Measurements from ENCODE around the gene RNF7. TPM values are rescaled to one million over a fixed set of nuclear protein-coding genes. Genes with fewer than 3 reads are reported as not detected.
"Not testable (repeated sequence)": the region's sequence is repeated elsewhere in the genome, so short reads cannot be mapped to it uniquely, and the experiment has no call there.

Gene RNF7
- total and polyA plus RNA-seq, 9 of the 15 experiments (the other 6 are each of a cell fraction or from before 2014, with no cell fraction given), result 38.8 to 133 (median 80.5) TPM

DNA sequence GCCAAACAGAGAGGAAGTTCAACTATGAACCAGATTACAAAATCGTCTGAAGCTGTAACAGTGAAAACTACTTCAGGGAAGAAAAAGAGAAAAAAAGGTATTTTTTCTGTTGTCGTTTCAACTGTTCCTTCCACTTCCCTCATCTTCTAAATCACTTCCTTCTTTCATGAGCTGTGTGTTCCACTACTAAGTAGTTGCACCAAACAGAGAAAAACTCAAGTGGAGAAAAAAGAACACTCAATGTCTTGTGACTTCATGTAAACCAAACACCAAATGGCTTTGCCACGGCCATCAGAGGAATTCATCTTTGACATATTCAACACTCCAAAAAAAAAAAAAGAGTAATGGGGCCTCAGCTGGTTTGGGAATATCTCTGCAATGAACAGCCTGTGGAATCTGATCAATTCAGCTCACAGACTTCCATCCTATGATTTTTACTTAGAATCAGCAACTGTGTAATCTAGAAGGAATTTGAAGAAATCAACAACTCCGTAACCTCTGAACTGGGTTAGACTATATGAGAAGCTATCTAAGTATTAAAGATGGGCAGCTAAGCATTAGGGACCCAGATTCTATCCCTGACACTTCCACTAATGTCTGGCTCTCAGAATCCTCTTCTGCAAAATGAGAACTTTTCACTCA, 47.5 kb upstream of the RNF7 start:
- Histone ChIP-seq H2AFZ (ENCODE audit: low read depth, low read length) (peak overlapping the region; percentile 49), H4K20me1 (replicated peaks; ENCODE audit: control insufficient read depth, insufficient read depth, low read length) (no peaks in the 10 kb centered on the region; the same call in 1 of the 2 replicates), H3K9me3 (replicated peaks; ENCODE audit: control insufficient read depth, insufficient read depth, low read depth, low read length) (peaks cover 2% of the 10 kb centered on the region; the same call in 1 of the 2 replicates), H3K4me1 (replicated peaks in 1 of 2; ENCODE audit: control insufficient read depth in 2 of 2, insufficient read depth in 2 of 2, low read length in 2 of 2) (no peaks in the 10 kb centered on the region), H3K27me3 (ENCODE audit: control insufficient read depth in 2 of 2, insufficient read depth in 2 of 2, low read length in 2 of 2) (no peaks in the 10 kb centered on the region), H3K9me1 (ENCODE audit: control insufficient read depth, insufficient read depth, low read length) (no peaks in the 10 kb centered on the region), H3K9ac (ENCODE audit: insufficient read depth in 1 of 2, low read depth in 2 of 2, low read length in 2 of 2) (no peak overlapping the region), H3K4me2 (ENCODE audit: insufficient read depth, low read length) (no peak overlapping the region), H3K27ac (ENCODE audit: extremely low read depth, low read depth, low read length) (no peak overlapping the region), H3K36me3 (ENCODE audit: control insufficient read depth, insufficient read depth, low read length) (no peaks in the 10 kb centered on the region), H3K4me3 (no peak overlapping the region), H3K79me2 (ENCODE audit: control insufficient read depth, insufficient read depth, low read length) (no peaks in the 10 kb centered on the region)
- ChIA-PET CTCF (ENCODE audit: low intra/inter-chr PET ratio) (no interaction called here), POLR2A (interaction anchor here (0.5 to 0.8 kb wide), 3 partner anchors 22 to 204 kb away, joined by 3 read pairs; partner anchors contain the start of gene RASA2)
- FAIRE-seq (no peak), ATAC-seq (no peak), DNase-seq (ENCODE audit: extremely low read depth in 1 of 4, low spot score in 3 of 4) (no peak)
- WGBS (ENCODE audit: insufficient coverage, low coverage, missing lambda C conversion rate), result 30% methylated on average over 4 of the region's 4 CpGs
- TF ChIP-seq TAF15 (IDR thresholded peaks at IDR 0.05; ENCODE audit: low read depth, low read length) (no peak), SPI1 (IDR thresholded peaks at IDR 0.05; ENCODE audit: borderline replicate concordance, low read depth, low read length) (peak; percentile 52; the same call in 1 of the 2 replicates), HNRNPH1 (optimal IDR thresholded peaks at IDR 0.05; ENCODE audit: low read depth, low read length) (no peak)
- in situ Hi-C loops (cut with MboI) (no loop called here), intact Hi-C loops (cut with micrococcal nuclease) (no loop called here)
- BruUV-seq (replicated peaks), result no TSS peak

DNA sequence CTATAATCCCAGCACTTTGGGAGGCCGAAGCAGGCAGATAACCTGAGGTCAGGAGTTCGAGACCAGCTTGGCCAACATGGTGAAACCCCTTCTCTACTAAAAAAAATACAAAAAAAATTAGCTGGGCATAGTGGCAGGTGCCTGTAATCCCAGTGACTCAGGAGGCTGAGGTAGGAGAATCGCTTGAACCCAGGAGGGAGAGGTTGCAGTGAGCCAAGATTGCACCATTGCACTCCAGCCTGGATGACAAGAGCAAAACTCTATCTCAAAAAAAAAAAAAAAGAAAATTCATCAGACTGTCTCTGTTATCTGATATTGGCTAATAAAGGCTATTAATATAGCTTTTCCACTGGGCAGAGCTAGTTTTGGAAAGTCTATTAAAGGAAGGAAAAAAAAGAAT, 46.6 kb upstream of the RNF7 start:
- CTCF ChIA-PET (ENCODE audit: low intra/inter-chr PET ratio); H3K9me1 ChIP-seq (ENCODE audit: control insufficient read depth, insufficient read depth, low read length); in situ Hi-C loops (cut with MboI); H3K4me2 ChIP-seq (ENCODE audit: insufficient read depth, low read length); FAIRE-seq; H3K27me3 ChIP-seq (ENCODE audit: control insufficient read depth in 2 of 2, insufficient read depth in 2 of 2, low read length in 2 of 2); H3K27ac ChIP-seq (ENCODE audit: extremely low read depth, low read depth, low read length); BruUV-seq (replicated peaks); H2AFZ ChIP-seq (ENCODE audit: low read depth, low read length); H3K4me3 ChIP-seq; H3K79me2 ChIP-seq (ENCODE audit: control insufficient read depth, insufficient read depth, low read length); ATAC-seq; H3K9ac ChIP-seq (ENCODE audit: insufficient read depth in 1 of 2, low read depth in 2 of 2, low read length in 2 of 2); H4K20me1 ChIP-seq (replicated peaks; ENCODE audit: control insufficient read depth, insufficient read depth, low read length); DNase-seq (ENCODE audit: extremely low read depth in 1 of 4, low spot score in 3 of 4); intact Hi-C loops (cut with micrococcal nuclease); H3K9me3 ChIP-seq (replicated peaks; ENCODE audit: control insufficient read depth, insufficient read depth, low read depth, low read length); H3K4me1 ChIP-seq (replicated peaks in 1 of 2; ENCODE audit: control insufficient read depth in 2 of 2, insufficient read depth in 2 of 2, low read length in 2 of 2); H3K36me3 ChIP-seq (ENCODE audit: control insufficient read depth, insufficient read depth, low read length): not testable (repeated sequence)
- WGBS (ENCODE audit: insufficient coverage, low coverage, missing lambda C conversion rate), result 20% methylated on average over 3 of the region's 3 CpGs
- POLR2A ChIA-PET, result interaction anchor here (0.8 kb wide), 1 partner anchor 21 kb away, joined by 3 read pairs; no protein-coding TSS in a partner anchor

All from K562 (cell line).